ENCODE results near the gene C11orf24. TPM values are rescaled to one million over a fixed set of nuclear protein-coding genes. Genes with fewer than 3 reads are reported as not detected.

The C11orf24 gene
- total and polyA plus RNA-seq, 9 donors: 14.7 to 47.3 (median 31.8) TPM

GRCh38 chr11:68270196-68271022 lies 1.4 kb downstream of the C11orf24 start:
- no peaks in the 10 kb centered on the region for H3K9me3 ChIP-seq
- intact Hi-C loops (cut with DNase I): no loop called here
- no peak for TF ChIP-seq POLR2A (IDR thresholded peaks at IDR 0.05)
- peak overlapping the region; percentile 62 for H3K4me3 ChIP-seq
- H3K4me1 ChIP-seq (ENCODE audit: insufficient read depth): peaks cover 3% of the 10 kb centered on the region
- no peak for DNase-seq
- H3K27ac ChIP-seq: no peak overlapping the region
- WGBS, 3 donors: 63 to 78% (median 75%) methylated on average over 8 of the region's 8 CpGs
- no peaks in the 10 kb centered on the region for H3K36me3 ChIP-seq
- no peaks in the 10 kb centered on the region for H3K27me3 ChIP-seq

DNA sequence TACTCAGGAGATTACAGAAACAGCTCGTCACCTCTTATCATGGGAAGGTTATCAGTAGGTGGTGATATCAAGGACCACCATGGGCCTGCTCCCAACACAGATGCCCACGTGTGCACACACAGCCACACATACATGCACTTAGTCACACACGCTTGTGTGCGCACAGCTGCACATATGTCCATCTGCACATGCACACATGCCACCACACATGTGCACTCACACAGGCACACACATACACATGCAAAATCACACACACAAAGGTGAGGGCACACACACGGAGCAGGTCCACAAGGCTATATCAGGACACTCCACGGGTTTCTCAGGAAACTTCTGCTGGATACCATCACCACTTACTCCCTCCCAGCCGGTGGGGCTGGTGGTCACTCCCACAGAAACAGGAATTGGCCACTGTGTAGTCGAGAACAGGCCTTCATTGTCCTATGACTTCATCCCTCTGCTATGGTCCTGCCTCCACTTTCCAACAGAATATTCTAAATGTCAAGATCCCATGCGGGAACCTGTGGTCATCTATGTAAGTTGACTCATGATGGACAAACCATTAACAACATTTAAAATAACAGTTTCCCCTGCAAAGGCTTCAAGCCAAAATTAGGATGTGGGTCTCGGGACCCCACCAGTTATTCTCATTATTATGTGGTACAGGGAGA lies 2.2 kb downstream of the C11orf24 start:
- H3K27me3 ChIP-seq: no peaks in the 10 kb centered on the region
- no peaks in the 10 kb centered on the region for H3K9me3 ChIP-seq
- peaks cover 3% of the 10 kb centered on the region for H3K4me1 ChIP-seq (ENCODE audit: insufficient read depth)
- no peak overlapping the region for H3K4me3 ChIP-seq
- WGBS, 3 donors: 45 to 47% (median 46%) methylated on average over 10 of the region's 10 CpGs
- DNase-seq: no peak
- intact Hi-C loops (cut with DNase I): no loop called here
- H3K27ac ChIP-seq: no peak overlapping the region
- no peak for TF ChIP-seq POLR2A (IDR thresholded peaks at IDR 0.05)
- no peak for TF ChIP-seq EP300 (IDR thresholded peaks at IDR 0.05)
- TF ChIP-seq, protein P1, sequence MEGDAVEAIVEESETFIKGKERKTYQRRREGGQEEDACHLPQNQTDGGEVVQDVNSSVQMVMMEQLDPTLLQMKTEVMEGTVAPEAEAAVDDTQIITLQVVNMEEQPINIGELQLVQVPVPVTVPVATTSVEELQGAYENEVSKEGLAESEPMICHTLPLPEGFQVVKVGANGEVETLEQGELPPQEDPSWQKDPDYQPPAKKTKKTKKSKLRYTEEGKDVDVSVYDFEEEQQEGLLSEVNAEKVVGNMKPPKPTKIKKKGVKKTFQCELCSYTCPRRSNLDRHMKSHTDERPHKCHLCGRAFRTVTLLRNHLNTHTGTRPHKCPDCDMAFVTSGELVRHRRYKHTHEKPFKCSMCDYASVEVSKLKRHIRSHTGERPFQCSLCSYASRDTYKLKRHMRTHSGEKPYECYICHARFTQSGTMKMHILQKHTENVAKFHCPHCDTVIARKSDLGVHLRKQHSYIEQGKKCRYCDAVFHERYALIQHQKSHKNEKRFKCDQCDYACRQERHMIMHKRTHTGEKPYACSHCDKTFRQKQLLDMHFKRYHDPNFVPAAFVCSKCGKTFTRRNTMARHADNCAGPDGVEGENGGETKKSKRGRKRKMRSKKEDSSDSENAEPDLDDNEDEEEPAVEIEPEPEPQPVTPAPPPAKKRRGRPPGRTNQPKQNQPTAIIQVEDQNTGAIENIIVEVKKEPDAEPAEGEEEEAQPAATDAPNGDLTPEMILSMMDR (IDR thresholded peaks at IDR 0.05): no peak
- no peaks in the 10 kb centered on the region for H3K36me3 ChIP-seq

DNA sequence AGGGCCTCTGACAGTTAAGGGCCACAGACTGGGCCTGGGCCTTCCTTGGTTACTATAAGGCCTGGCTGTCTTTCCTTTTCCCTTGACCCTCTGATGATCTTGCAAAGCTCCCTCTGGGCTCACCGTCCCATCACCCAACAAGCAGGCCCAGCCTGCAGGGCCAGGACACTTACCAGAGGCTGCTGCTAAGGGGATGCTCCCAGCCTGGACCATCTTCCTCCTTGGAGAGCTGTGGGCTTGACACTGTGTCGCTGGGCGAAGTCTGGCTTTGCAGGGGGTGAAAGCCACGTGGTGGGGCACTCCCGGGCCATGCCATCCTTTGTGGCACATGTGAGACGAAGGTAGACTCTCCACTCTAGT lies 3.9 kb downstream of the C11orf24 start:
- no peak overlapping the region for H3K27ac ChIP-seq
- intact Hi-C loops (cut with DNase I): no loop called here
- no peak overlapping the region for H3K4me3 ChIP-seq
- TF ChIP-seq EP300 (IDR thresholded peaks at IDR 0.05): no peak
- TF ChIP-seq, protein P1 (IDR thresholded peaks at IDR 0.05): no peak
- no peak for TF ChIP-seq POLR2A (IDR thresholded peaks at IDR 0.05)
- DNase-seq: no peak
- WGBS, 3 donors: 92 to 97% (median 95%) methylated on average over 6 of the region's 6 CpGs
- H3K9me3 ChIP-seq: no peaks in the 10 kb centered on the region
- H3K4me1 ChIP-seq (ENCODE audit: insufficient read depth): peaks cover 3% of the 10 kb centered on the region
- H3K36me3 ChIP-seq: no peaks in the 10 kb centered on the region
- H3K27me3 ChIP-seq: no peaks in the 10 kb centered on the region

- intact Hi-C loops (cut with DNase I): no loop called here
- Histone ChIP-seq H3K4me1 (ENCODE audit: insufficient read depth) (peaks cover 3% of the 10 kb centered on the region), H3K9me3 (no peaks in the 10 kb centered on the region), H3K36me3 (no peaks in the 10 kb centered on the region), H3K4me3 (no peak overlapping the region), H3K27ac (no peak overlapping the region), H3K27me3 (no peaks in the 10 kb centered on the region)
- no peak for DNase-seq
- WGBS, 3 donors: 92 to 94% (median 93%) methylated on average over 12 of the region's 12 CpGs
- no peak for TF ChIP-seq EP300 (IDR thresholded peaks at IDR 0.05)
- TF ChIP-seq, protein P1 (IDR thresholded peaks at IDR 0.05): no peak
- no peak for TF ChIP-seq POLR2A (IDR thresholded peaks at IDR 0.05)
These were observed 4.6 kb downstream of the C11orf24 start for GRCh38 chr11:68266936-68267880.
